Upper lobe of left lung (tissue), 4 donors: ENCODE data around the gene STK4.

Experiments
- CTCF ChIP-seq, 6 experiments: fragments of 450-650 bp in 4 of 6; fragments of 200-600 bp in 2 of 6; sonication (generic) in 2 of 6; IDR thresholded peaks; one replicate each; pipeline ENCODE4 v1.5.1; 2016 to 2019; ENCODE audit warnings: antibody characterized with exemption in 6 of 6
- EP300 ChIP-seq, 4 donors: sonication (generic); formaldehyde crosslinking; IDR thresholded peaks; one replicate each; pipeline ENCODE4 v1.5.1; 2017; ENCODE audit warnings: antibody characterized with exemption in 4 of 4, control low read depth in 2 of 4
- POLR2A ChIP-seq, 4 donors: fragments of 450-650 bp; IDR thresholded peaks; one replicate each; pipeline ENCODE4 v1.5.1; 2016 to 2017; ENCODE audit warnings: antibody characterized with exemption in 4 of 4, mild to moderate bottlenecking in 2 of 4
- POLR2AphosphoS5 ChIP-seq, 2 donors: sonication (generic); formaldehyde crosslinking; IDR thresholded peaks; one replicate each; pipeline ENCODE4 v1.5.1; 2017; ENCODE audit warnings: antibody characterized with exemption in 2 of 2

- TF ChIP-seq CTCF (IDR thresholded peaks at IDR 0.05) (no peak), POLR2AphosphoS5 (IDR thresholded peaks at IDR 0.05) (no peak), POLR2A (IDR thresholded peaks at IDR 0.05) (no peak), EP300 (IDR thresholded peaks at IDR 0.05) (no peak)
Observed at GRCh38 chr20:45094201-45094600, 127.9 kb downstream of the STK4 start.
